ENCODE data around the gene ITPRID2.

- no peak for TF ChIP-seq ZNF761 (CRISPR knock-in tag; conservative IDR thresholded peaks at IDR 0.05)
- no peak for TF ChIP-seq CTCF (CRISPR knock-in tag; IDR thresholded peaks at IDR 0.05)
- no peak for TF ChIP-seq POLR2A (IDR thresholded peaks at IDR 0.05; ENCODE audit: insufficient read depth in 1 of 2, low read depth in 2 of 2, low read length in 2 of 2)
Measured at GRCh38 chr2:181923121-181923520, 31.6 kb downstream of the ITPRID2 start.
